Measurements from ENCODE around the gene KIAA0930.
A peak's percentile ranks its signal among the peaks of the same experiment; 100 is the strongest.
"Not testable (repeated sequence)": the region's sequence is repeated elsewhere in the genome, so short reads cannot be mapped to it uniquely, and the experiment has no call there.

Gene KIAA0930

GRCh38 chr22:45262931-45263462 is 22.3 kb upstream of the KIAA0930 start:
- Histone ChIP-seq H3K4me1 (ENCODE audit: control insufficient read depth in 5 of 5, insufficient read depth in 5 of 5, low read length in 5 of 5) (peaks cover 5 to 31% (median 27%) of the 10 kb centered on the region in 5 donors), H3K27me3 (ENCODE audit: control insufficient read depth in 5 of 5, insufficient read depth in 4 of 5, low read length in 5 of 5) (peaks cover 0 to 3% (median 0%) of the 10 kb centered on the region in 5 donors), H3K27ac (ENCODE audit: low read depth, low read length) (no peak overlapping the region), H3K9me3 (ENCODE audit: control insufficient read depth in 5 of 5, low read length in 5 of 5) (no peaks in the 10 kb centered on the region), H3K4me3 (ENCODE audit: low read depth in 1 of 5, low read length in 5 of 5) (peak overlapping the region in 1 of 5 donors; percentile 17), H3K36me3 (ENCODE audit: control insufficient read depth in 5 of 5, insufficient read depth in 5 of 5, low read length in 5 of 5) (no peaks in the 10 kb centered on the region), H3K9ac (ENCODE audit: low read length in 5 of 5) (no peak overlapping the region)

- Histone ChIP-seq H3K4me1 (ENCODE audit: control insufficient read depth in 5 of 5, insufficient read depth in 5 of 5, low read length in 5 of 5) (peaks cover 5 to 31% (median 27%) of the 10 kb centered on the region in 5 donors), H3K27ac (ENCODE audit: low read depth, low read length) (no peak overlapping the region), H3K27me3 (ENCODE audit: control insufficient read depth in 5 of 5, insufficient read depth in 4 of 5, low read length in 5 of 5) (peaks cover 0 to 3% (median 0%) of the 10 kb centered on the region in 5 donors), H3K9me3 (ENCODE audit: control insufficient read depth in 5 of 5, low read length in 5 of 5) (no peaks in the 10 kb centered on the region), H3K9ac (ENCODE audit: low read length in 5 of 5) (no peak overlapping the region), H3K36me3 (ENCODE audit: control insufficient read depth in 5 of 5, insufficient read depth in 5 of 5, low read length in 5 of 5) (no peaks in the 10 kb centered on the region), H3K4me3 (ENCODE audit: low read depth in 1 of 5, low read length in 5 of 5) (no peak overlapping the region)
Observed at GRCh38 chr22:45262195-45262930, 21.7 kb upstream of the KIAA0930 start.

GRCh38 chr22:45261407-45262088 is 20.9 kb upstream of the KIAA0930 start:
- Histone ChIP-seq H3K9me3 (ENCODE audit: control insufficient read depth in 5 of 5, low read length in 5 of 5) (no peaks in the 10 kb centered on the region), H3K4me3 (ENCODE audit: low read depth in 1 of 5, low read length in 5 of 5) (no peak overlapping the region), H3K36me3 (ENCODE audit: control insufficient read depth in 5 of 5, insufficient read depth in 5 of 5, low read length in 5 of 5) (no peaks in the 10 kb centered on the region), H3K27ac (ENCODE audit: low read depth, low read length) (no peak overlapping the region), H3K4me1 (ENCODE audit: control insufficient read depth in 5 of 5, insufficient read depth in 5 of 5, low read length in 5 of 5) (peaks cover 5 to 31% (median 27%) of the 10 kb centered on the region in 5 donors), H3K9ac (ENCODE audit: low read length in 5 of 5) (no peak overlapping the region), H3K27me3 (ENCODE audit: control insufficient read depth in 5 of 5, insufficient read depth in 4 of 5, low read length in 5 of 5) (peaks cover 0 to 3% (median 0%) of the 10 kb centered on the region in 5 donors)

GRCh38 chr22:45260395-45260759 is 19.7 kb upstream of the KIAA0930 start:
- not testable (repeated sequence) for H3K27me3 ChIP-seq (ENCODE audit: control insufficient read depth in 5 of 5, insufficient read depth in 4 of 5, low read length in 5 of 5); H3K9me3 ChIP-seq (ENCODE audit: control insufficient read depth in 5 of 5, low read length in 5 of 5); H3K36me3 ChIP-seq (ENCODE audit: control insufficient read depth in 5 of 5, insufficient read depth in 5 of 5, low read length in 5 of 5); H3K27ac ChIP-seq (ENCODE audit: low read depth, low read length); H3K9ac ChIP-seq (ENCODE audit: low read length in 5 of 5); H3K4me3 ChIP-seq (ENCODE audit: low read depth in 1 of 5, low read length in 5 of 5)
- peaks cover 5 to 31% (median 27%) of the 10 kb centered on the region in 5 donors for H3K4me1 ChIP-seq (ENCODE audit: control insufficient read depth in 5 of 5, insufficient read depth in 5 of 5, low read length in 5 of 5)

- no peak overlapping the region for H3K27ac ChIP-seq (ENCODE audit: low read depth, low read length)
- H3K9me3 ChIP-seq (ENCODE audit: control insufficient read depth in 5 of 5, low read length in 5 of 5), result no peaks in the 10 kb centered on the region
- H3K27me3 ChIP-seq (ENCODE audit: control insufficient read depth in 5 of 5, insufficient read depth in 4 of 5, low read length in 5 of 5), result peaks cover 0 to 3% (median 0%) of the 10 kb centered on the region in 5 donors
- H3K4me3 ChIP-seq (ENCODE audit: low read depth in 1 of 5, low read length in 5 of 5), result no peak overlapping the region
- H3K9ac ChIP-seq (ENCODE audit: low read length in 5 of 5), result no peak overlapping the region
- H3K4me1 ChIP-seq (ENCODE audit: control insufficient read depth in 5 of 5, insufficient read depth in 5 of 5, low read length in 5 of 5), result peaks cover 5 to 31% (median 27%) of the 10 kb centered on the region in 5 donors
- H3K36me3 ChIP-seq (ENCODE audit: control insufficient read depth in 5 of 5, insufficient read depth in 5 of 5, low read length in 5 of 5), result no peaks in the 10 kb centered on the region
Observed at GRCh38 chr22:45259754-45260394, 19.2 kb upstream of the KIAA0930 start.

GRCh38 chr22:45257941-45258340 is 17.2 kb upstream of the KIAA0930 start:
- not testable (repeated sequence) for H3K27me3 ChIP-seq (ENCODE audit: control insufficient read depth in 5 of 5, insufficient read depth in 4 of 5, low read length in 5 of 5)

GRCh38 chr22:45254789-45255278 is 14.1 kb upstream of the KIAA0930 start:
- Histone ChIP-seq H3K9ac (ENCODE audit: low read length in 5 of 5) (no peak overlapping the region), H3K27ac (ENCODE audit: low read depth, low read length) (no peak overlapping the region), H3K27me3 (ENCODE audit: control insufficient read depth in 5 of 5, insufficient read depth in 4 of 5, low read length in 5 of 5) (peaks cover 0 to 5% (median 3%) of the 10 kb centered on the region in 5 donors), H3K4me3 (ENCODE audit: low read depth in 1 of 5, low read length in 5 of 5) (no peak overlapping the region), H3K9me3 (ENCODE audit: control insufficient read depth in 5 of 5, low read length in 5 of 5) (no peaks in the 10 kb centered on the region), H3K36me3 (ENCODE audit: control insufficient read depth in 5 of 5, insufficient read depth in 5 of 5, low read length in 5 of 5) (no peaks in the 10 kb centered on the region), H3K4me1 (ENCODE audit: control insufficient read depth in 5 of 5, insufficient read depth in 5 of 5, low read length in 5 of 5) (no peaks in the 10 kb centered on the region)

More at GRCh38 chr22:45257941-45258340, 17.2 kb upstream of the KIAA0930 start:
- H3K36me3 ChIP-seq (ENCODE audit: control insufficient read depth in 5 of 5, insufficient read depth in 5 of 5, low read length in 5 of 5); H3K27ac ChIP-seq (ENCODE audit: low read depth, low read length); H3K4me3 ChIP-seq (ENCODE audit: low read depth in 1 of 5, low read length in 5 of 5); H3K9me3 ChIP-seq (ENCODE audit: control insufficient read depth in 5 of 5, low read length in 5 of 5); H3K9ac ChIP-seq (ENCODE audit: low read length in 5 of 5): not testable (repeated sequence)
- H3K4me1 ChIP-seq (ENCODE audit: control insufficient read depth in 5 of 5, insufficient read depth in 5 of 5, low read length in 5 of 5), result peaks cover 0 to 18% (median 15%) of the 10 kb centered on the region in 5 donors

GRCh38 chr22:45254388-45254787 is 13.7 kb upstream of the KIAA0930 start:
- Histone ChIP-seq H3K4me3 (ENCODE audit: low read depth in 1 of 5, low read length in 5 of 5) (no peak overlapping the region), H3K27me3 (ENCODE audit: control insufficient read depth in 5 of 5, insufficient read depth in 4 of 5, low read length in 5 of 5) (peaks cover 0 to 5% (median 3%) of the 10 kb centered on the region in 5 donors), H3K9me3 (ENCODE audit: control insufficient read depth in 5 of 5, low read length in 5 of 5) (no peaks in the 10 kb centered on the region), H3K9ac (ENCODE audit: low read length in 5 of 5) (no peak overlapping the region), H3K4me1 (ENCODE audit: control insufficient read depth in 5 of 5, insufficient read depth in 5 of 5, low read length in 5 of 5) (no peaks in the 10 kb centered on the region), H3K36me3 (ENCODE audit: control insufficient read depth in 5 of 5, insufficient read depth in 5 of 5, low read length in 5 of 5) (no peaks in the 10 kb centered on the region), H3K27ac (ENCODE audit: low read depth, low read length) (no peak overlapping the region)

GRCh38 chr22:45253039-45253641 is 12.4 kb upstream of the KIAA0930 start:
- Histone ChIP-seq H3K9ac (ENCODE audit: low read length in 5 of 5) (no peak overlapping the region), H3K4me3 (ENCODE audit: low read depth in 1 of 5, low read length in 5 of 5) (no peak overlapping the region), H3K4me1 (ENCODE audit: control insufficient read depth in 5 of 5, insufficient read depth in 5 of 5, low read length in 5 of 5) (no peaks in the 10 kb centered on the region), H3K9me3 (ENCODE audit: control insufficient read depth in 5 of 5, low read length in 5 of 5) (no peaks in the 10 kb centered on the region), H3K27me3 (ENCODE audit: control insufficient read depth in 5 of 5, insufficient read depth in 4 of 5, low read length in 5 of 5) (peaks cover 0 to 5% (median 3%) of the 10 kb centered on the region in 5 donors), H3K27ac (ENCODE audit: low read depth, low read length) (no peak overlapping the region), H3K36me3 (ENCODE audit: control insufficient read depth in 5 of 5, insufficient read depth in 5 of 5, low read length in 5 of 5) (no peaks in the 10 kb centered on the region)
